Stimulated activated CD8-positive, alpha-beta memory T cell treated with anti-CD3 and anti-CD28 coated beads, Interleukin-15, amount 100 ng/mL, for 48 hours (primary cell): ENCODE measurements around the gene PFDN2.

Experiments used
- DNase-seq, 2 donors: peaks; one replicate each; pipeline ENCODE4 v3.0.0-alpha.2; 2020; ENCODE audit warnings: low read depth in 2 of 2

Gene PFDN2

GRCh38 chr1:161052899-161053298 lies 64.9 kb downstream of the PFDN2 start:
- no peak for DNase-seq

- DNase-seq: no peak
Measured at GRCh38 chr1:161051219-161051618, 66.6 kb downstream of the PFDN2 start.
